ENCODE data around the gene ERN1. TPM values are rescaled to one million over a fixed set of nuclear protein-coding genes. Genes with fewer than 3 reads are reported as not detected.

ERN1 gene
- total RNA-seq, 4 donors from 2014 or later: 4.4 to 56.5 (median 15.0) TPM

DNA sequence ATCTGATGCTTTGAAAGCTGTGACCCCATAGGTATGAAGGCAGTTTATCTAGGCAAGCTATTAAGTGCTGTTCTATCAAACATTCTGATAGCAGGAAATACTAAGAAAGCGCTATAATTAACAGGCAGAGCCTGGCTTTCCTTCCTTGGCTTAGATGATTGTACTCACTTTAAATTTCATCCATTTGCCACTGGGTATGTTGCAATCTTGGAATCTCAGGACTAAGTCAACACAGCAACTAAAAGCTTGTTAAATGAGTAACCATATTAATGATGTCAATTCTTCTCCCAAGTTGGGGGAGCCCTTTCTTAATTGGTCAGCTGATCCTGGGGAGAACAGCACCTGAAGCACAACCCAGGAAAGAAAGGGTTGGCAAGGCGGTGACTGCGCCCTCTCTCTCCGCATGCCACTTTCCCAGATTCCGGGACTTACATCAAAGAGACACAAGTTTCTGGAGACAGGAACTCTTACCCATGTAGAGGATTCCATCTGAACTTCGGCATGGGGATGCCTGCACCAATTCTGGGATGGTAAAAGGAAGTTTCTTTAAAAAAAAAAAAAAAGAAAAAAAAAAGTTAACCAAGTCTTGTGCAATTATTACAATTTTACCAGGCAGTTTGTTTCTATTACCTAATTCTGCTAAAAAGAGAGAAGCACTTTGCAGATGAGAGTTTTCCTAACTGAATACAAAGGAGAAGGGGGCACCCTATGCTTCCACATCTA, 55.1 kb downstream of the ERN1 start:
- no peaks in the 10 kb centered on the region for H3K36me3 ChIP-seq
- no peaks in the 10 kb centered on the region for H3K4me1 ChIP-seq
- TF ChIP-seq, protein P1, sequence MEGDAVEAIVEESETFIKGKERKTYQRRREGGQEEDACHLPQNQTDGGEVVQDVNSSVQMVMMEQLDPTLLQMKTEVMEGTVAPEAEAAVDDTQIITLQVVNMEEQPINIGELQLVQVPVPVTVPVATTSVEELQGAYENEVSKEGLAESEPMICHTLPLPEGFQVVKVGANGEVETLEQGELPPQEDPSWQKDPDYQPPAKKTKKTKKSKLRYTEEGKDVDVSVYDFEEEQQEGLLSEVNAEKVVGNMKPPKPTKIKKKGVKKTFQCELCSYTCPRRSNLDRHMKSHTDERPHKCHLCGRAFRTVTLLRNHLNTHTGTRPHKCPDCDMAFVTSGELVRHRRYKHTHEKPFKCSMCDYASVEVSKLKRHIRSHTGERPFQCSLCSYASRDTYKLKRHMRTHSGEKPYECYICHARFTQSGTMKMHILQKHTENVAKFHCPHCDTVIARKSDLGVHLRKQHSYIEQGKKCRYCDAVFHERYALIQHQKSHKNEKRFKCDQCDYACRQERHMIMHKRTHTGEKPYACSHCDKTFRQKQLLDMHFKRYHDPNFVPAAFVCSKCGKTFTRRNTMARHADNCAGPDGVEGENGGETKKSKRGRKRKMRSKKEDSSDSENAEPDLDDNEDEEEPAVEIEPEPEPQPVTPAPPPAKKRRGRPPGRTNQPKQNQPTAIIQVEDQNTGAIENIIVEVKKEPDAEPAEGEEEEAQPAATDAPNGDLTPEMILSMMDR (IDR thresholded peaks at IDR 0.05): no peak
- no peak for TF ChIP-seq POLR2A (IDR thresholded peaks at IDR 0.05)
- intact Hi-C loops (cut with DNase I; ENCODE audit: low total_unique reads): no loop called here
- no peak overlapping the region for H3K4me3 ChIP-seq
- H3K27ac ChIP-seq: no peak overlapping the region
- no peaks in the 10 kb centered on the region for H3K9me3 ChIP-seq
- H3K27me3 ChIP-seq: no peaks in the 10 kb centered on the region
- DNase-seq: no peak

DNA sequence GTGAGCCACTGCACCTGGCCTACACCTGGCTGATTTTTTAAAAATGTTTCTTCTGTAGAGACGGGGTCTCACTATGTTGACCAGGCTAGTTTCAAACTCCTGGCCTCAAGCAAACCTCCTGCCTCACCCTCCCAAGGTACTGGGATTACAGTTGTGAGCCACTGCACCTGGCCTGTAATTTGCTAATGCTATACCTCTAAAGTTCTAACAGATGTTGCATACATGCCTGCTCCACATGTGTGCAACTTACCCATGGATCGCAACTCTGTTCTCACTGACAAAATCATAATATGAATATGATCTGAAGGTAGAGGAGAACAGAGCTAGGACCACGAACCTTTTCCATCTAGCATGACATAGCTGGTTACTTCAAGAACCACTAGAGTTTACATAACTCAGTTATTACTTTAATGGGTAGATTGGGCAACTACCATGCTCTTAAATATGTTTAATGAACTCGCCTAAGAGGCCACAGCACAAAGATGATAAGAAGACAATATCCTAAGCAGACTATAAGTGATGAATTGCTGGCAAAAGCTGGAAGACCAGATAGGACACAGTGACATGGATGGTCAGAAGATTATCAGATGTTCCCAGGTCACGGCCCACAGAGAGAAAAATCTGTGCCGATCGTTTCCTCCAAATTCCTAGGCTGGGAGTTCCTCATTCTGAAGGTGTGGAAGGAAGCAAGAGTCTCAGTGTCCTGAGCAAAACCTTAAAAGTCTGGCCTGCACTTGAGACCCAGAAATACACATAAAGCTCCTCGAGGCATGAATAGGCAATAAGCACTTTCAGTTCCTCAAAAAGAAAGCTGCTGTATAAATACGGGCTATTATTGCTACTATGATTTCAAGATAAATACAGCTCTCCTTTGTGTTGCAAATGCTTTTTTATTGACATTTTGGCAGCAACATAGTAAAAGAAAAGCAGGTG, 55.9 kb downstream of the ERN1 start:
- DNase-seq: no peak
- no peak for TF ChIP-seq POLR2A (IDR thresholded peaks at IDR 0.05)
- TF ChIP-seq, protein P1 (IDR thresholded peaks at IDR 0.05): no peak
- Histone ChIP-seq H3K4me1 (no peaks in the 10 kb centered on the region), H3K27ac (no peak overlapping the region), H3K9me3 (peaks cover 0 to 4% of the 10 kb centered on the region in 2 donors), H3K36me3 (no peaks in the 10 kb centered on the region), H3K27me3 (no peaks in the 10 kb centered on the region), H3K4me3 (no peak overlapping the region)
- intact Hi-C loops (cut with DNase I; ENCODE audit: low total_unique reads): no loop called here

DNA sequence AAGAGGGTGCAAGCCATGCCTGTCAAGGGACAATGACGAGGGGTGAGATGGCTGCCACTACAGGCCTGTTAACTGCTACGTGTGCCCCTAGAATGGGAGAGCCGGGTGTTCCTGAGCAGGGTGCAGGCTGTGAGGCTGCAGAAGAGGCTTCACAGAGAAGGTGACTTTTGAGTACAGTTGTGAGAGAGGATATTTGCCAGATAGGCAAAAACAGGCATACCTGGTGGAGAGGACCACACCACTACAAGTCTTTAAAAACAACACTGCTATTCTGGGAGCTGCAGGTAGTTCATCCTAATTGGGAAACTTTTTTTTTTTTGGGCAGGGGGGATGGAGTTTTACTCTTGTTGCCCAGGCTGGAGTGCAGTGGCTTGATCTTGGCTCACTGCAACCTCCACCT, 58.8 kb downstream of the ERN1 start:
- Histone ChIP-seq H3K4me1 (no peaks in the 10 kb centered on the region), H3K9me3 (peaks cover 0 to 4% of the 10 kb centered on the region in 2 donors), H3K4me3 (no peak overlapping the region), H3K27me3 (no peaks in the 10 kb centered on the region), H3K36me3 (no peaks in the 10 kb centered on the region), H3K27ac (no peak overlapping the region)
- no peak for DNase-seq
- TF ChIP-seq, protein P1 (IDR thresholded peaks at IDR 0.05): no peak
- TF ChIP-seq POLR2A (IDR thresholded peaks at IDR 0.05): no peak
- intact Hi-C loops (cut with DNase I; ENCODE audit: low total_unique reads): no loop called here

DNA sequence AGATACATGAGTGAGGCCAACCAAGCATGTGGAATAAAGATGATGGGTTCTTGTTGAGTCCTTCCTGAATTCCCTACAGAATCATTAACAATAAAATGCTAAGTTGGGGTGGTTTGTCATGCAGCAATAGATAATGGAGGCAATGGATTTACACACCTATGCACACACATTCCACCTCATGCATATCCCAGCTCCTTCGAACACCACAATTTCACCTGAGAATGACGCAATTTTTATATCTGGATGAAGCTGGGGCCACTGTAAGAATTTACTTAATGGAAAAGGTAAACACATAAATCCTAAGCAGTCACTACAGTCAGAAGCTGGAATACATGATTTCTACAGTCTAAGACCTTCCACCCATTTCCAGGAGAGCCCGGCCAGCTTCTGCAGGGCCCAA, 59.7 kb downstream of the ERN1 start:
- Histone ChIP-seq H3K4me1 (no peaks in the 10 kb centered on the region), H3K27ac (no peak overlapping the region), H3K4me3 (no peak overlapping the region), H3K9me3 (peaks cover 0 to 4% of the 10 kb centered on the region in 2 donors), H3K36me3 (no peaks in the 10 kb centered on the region), H3K27me3 (no peaks in the 10 kb centered on the region)
- intact Hi-C loops (cut with DNase I; ENCODE audit: low total_unique reads): no loop called here
- TF ChIP-seq, protein P1 (IDR thresholded peaks at IDR 0.05): no peak
- TF ChIP-seq POLR2A (IDR thresholded peaks at IDR 0.05): no peak
- no peak for DNase-seq

DNA sequence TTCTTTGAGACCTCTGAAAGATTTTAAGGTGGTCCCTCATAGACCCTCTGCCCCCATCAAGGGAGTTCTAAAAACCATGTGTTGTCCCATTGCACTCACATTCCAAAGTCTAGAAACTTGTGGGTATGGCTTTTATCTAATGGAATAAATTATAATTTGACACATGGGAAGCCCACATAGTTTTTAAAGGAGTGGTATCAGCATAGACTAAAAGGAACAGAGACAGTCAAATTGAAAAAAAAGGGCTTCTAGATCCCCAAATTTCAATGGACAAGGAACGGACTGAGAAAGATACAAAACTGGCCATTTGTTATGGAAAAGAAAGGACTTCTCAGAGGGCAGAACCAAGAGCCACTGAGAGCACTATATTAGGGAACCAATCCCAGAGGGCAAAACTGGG, 60.8 kb downstream of the ERN1 start:
- intact Hi-C loops (cut with DNase I; ENCODE audit: low total_unique reads): loop anchor here (10.0 kb wide), 1 partner anchor 66 kb away; the partner anchor contains the start of gene ERN1
- no peak for DNase-seq
- Histone ChIP-seq H3K9me3 (peaks cover 0 to 4% of the 10 kb centered on the region in 2 donors), H3K27me3 (no peaks in the 10 kb centered on the region), H3K4me1 (no peaks in the 10 kb centered on the region), H3K27ac (no peak overlapping the region), H3K4me3 (no peak overlapping the region), H3K36me3 (no peaks in the 10 kb centered on the region)
- TF ChIP-seq POLR2A (IDR thresholded peaks at IDR 0.05): no peak
- TF ChIP-seq, protein P1 (IDR thresholded peaks at IDR 0.05): no peak
